HepG2 (cell line): ENCODE results near the gene OR5K2. TPM values are rescaled to one million over a fixed set of nuclear protein-coding genes. Genes with fewer than 3 reads are reported as not detected.

ENCODE experiments used
- BRD4 ChIP-seq: sonication (generic); formaldehyde crosslinking; IDR thresholded peaks from 2 replicates; pipeline ENCODE4 v1.4.0; 2020; ENCODE audit warnings: missing genetic modification reagents
- ESRRA ChIP-seq: sonication (generic); formaldehyde crosslinking; IDR thresholded peaks from 2 replicates; pipeline ENCODE4 v1.5.1; 2020; ENCODE audit warnings: mild to moderate bottlenecking, low read depth, missing genetic modification reagents
- FOXK1 ChIP-seq: sonication (generic); formaldehyde crosslinking; IDR thresholded peaks from 2 replicates; pipeline ENCODE4 v1.4.0; 2020; ENCODE audit warnings: low read depth, missing genetic modification reagents, borderline replicate concordance
- GABPA ChIP-seq, 2 experiments: IDR thresholded peaks; 2 replicates each; pipeline ENCODE4 v1.6.1; 2011 to 2016; ENCODE audit warnings: low read depth in 2 of 2, low read length in 1 of 2, missing biosample characterization in 1 of 2, missing genetic modification characterization in 1 of 2
- GABPB1 ChIP-seq: IDR thresholded peaks from 2 replicates; pipeline ENCODE4 v1.6.1; 2016; ENCODE audit warnings: mild to moderate bottlenecking, missing genetic modification reagents, moderate library complexity, missing compliant biosample characterization
- IKZF4 ChIP-seq: sonication (generic); formaldehyde crosslinking; IDR thresholded peaks from 2 replicates; pipeline ENCODE4 v1.5.1; 2020; ENCODE audit warnings: borderline replicate concordance, mild to moderate bottlenecking, low read depth, missing genetic modification reagents; ENCODE audit errors: not compliant biosample characterization
- JDP2 ChIP-seq: sonication (generic); formaldehyde crosslinking; IDR thresholded peaks from 2 replicates; pipeline ENCODE4 v1.8.1; 2022; ENCODE audit warnings: missing genetic modification reagents, borderline replicate concordance
- KLF15 ChIP-seq: sonication (generic); formaldehyde crosslinking; IDR thresholded peaks from 2 replicates; pipeline ENCODE4 v1.8.1; 2023; ENCODE audit warnings: borderline replicate concordance, mild to moderate bottlenecking, inconsistent platforms, missing genetic modification reagents, mixed read lengths
- NPAS2 ChIP-seq: sonication (generic); formaldehyde crosslinking; IDR thresholded peaks from 2 replicates; pipeline ENCODE4 v1.8.0; 2022; ENCODE audit warnings: mild to moderate bottlenecking, missing genetic modification reagents, borderline replicate concordance
- POLR2AphosphoS2 ChIP-seq: IDR thresholded peaks from 2 replicates; pipeline ENCODE4 v1.6.1; 2011; ENCODE audit warnings: low read depth, low read length, improper control_type of control experiment
- RBM22 ChIP-seq: fragments of 200-400 bp; formaldehyde crosslinking; optimal IDR thresholded peaks from 2 replicates; pipeline ENCODE3; 2017; ENCODE audit warnings: mild to moderate bottlenecking, low read length, moderate library complexity
- RFXAP ChIP-seq: sonication (generic); formaldehyde crosslinking; IDR thresholded peaks from 2 replicates; pipeline ENCODE4 v1.4.0; 2020; ENCODE audit warnings: missing genetic modification reagents, borderline replicate concordance
- SRF ChIP-seq: IDR thresholded peaks from 2 replicates; pipeline ENCODE4 v1.6.1; 2011; ENCODE audit warnings: mild to moderate bottlenecking, low read depth, low read length, moderate library complexity
- THYN1 ChIP-seq: sonication (generic); formaldehyde crosslinking; IDR thresholded peaks from 2 replicates; pipeline ENCODE4 v1.8.1; 2023; ENCODE audit warnings: low read depth, mild to moderate bottlenecking, moderate library complexity, missing genetic modification reagents, borderline replicate concordance
- ZBTB7B ChIP-seq: sonication (generic); formaldehyde crosslinking; IDR thresholded peaks from 2 replicates; pipeline ENCODE4 v1.4.0; 2020; ENCODE audit warnings: missing genetic modification reagents
- ZFP41 ChIP-seq: sonication (generic); formaldehyde crosslinking; IDR thresholded peaks from 2 replicates; pipeline ENCODE4 v1.4.0; 2020; ENCODE audit warnings: mild to moderate bottlenecking, missing genetic modification reagents, borderline replicate concordance
- ZNF230 ChIP-seq: sonication (generic); formaldehyde crosslinking; IDR thresholded peaks from 2 replicates; pipeline ENCODE4 v1.4.0; 2020; ENCODE audit warnings: mild to moderate bottlenecking, missing genetic modification reagents
- ZNF614 ChIP-seq: IDR thresholded peaks from 2 replicates; pipeline ENCODE4 v1.6.1; 2018; ENCODE audit warnings: missing biosample characterization, missing genetic modification reagents, inconsistent platforms, borderline replicate concordance
- ZNF878 ChIP-seq: sonication (generic); formaldehyde crosslinking; IDR thresholded peaks from 2 replicates; pipeline ENCODE4 v1.8.1; 2023; ENCODE audit warnings: mild to moderate bottlenecking, missing genetic modification reagents, moderate library complexity
- polyA plus RNA-seq, 8 experiments: library from polyadenylated mRNA; depleted of rRNA in 3 of 8; stranded (reverse) in 7 of 8; unstranded in 1 of 8; fragments of >200 nt; fragmentation: Illumina TruSeq in 4 of 8; extraction: Trizol in 4 of 8; gene quantifications; 2 replicates each; pipeline versions ENCODE4 v1.2.1 to v1.2.3, GENCODE V29; 2011 to 2016; ENCODE audit warnings: low read depth in 4 of 8, missing spikeins in 1 of 8, mixed read lengths in 1 of 8; ENCODE audit not compliant: insufficient read depth in 1 of 8
- total RNA-seq, 5 experiments: library from RNA; depleted of rRNA; stranded (reverse); fragments of >200 nt; fragmentation: Illumina TruSeq; extraction: Trizol; gene quantifications; 2 replicates each; pipeline ENCODE4 v1.2.3, GENCODE V29; 2016; ENCODE audit warnings: low read depth in 1 of 5
- TF ChIP-seq, protein P1 (sequence below): IDR thresholded peaks from 2 replicates; pipeline ENCODE4 v1.6.1; 2016; ENCODE audit warnings: low read depth
- TF ChIP-seq, protein P2 (sequence below): sonication (generic); formaldehyde crosslinking; IDR thresholded peaks from 2 replicates; pipeline ENCODE4 v1.4.0; 2020; ENCODE audit warnings: missing genetic modification reagents
- TF ChIP-seq, protein P3 (sequence below): IDR thresholded peaks from 2 replicates; pipeline ENCODE4 v1.6.1; 2016; ENCODE audit warnings: missing genetic modification reagents, missing compliant biosample characterization
- TF ChIP-seq, protein P4 (sequence below): sonication (generic); formaldehyde crosslinking; IDR thresholded peaks from 2 replicates; pipeline ENCODE4 v1.4.0; 2020; ENCODE audit warnings: missing genetic modification reagents, borderline replicate concordance

OR5K2 gene
- total and polyA plus RNA-seq, 2 of the 13 experiments (the other 11 are each of a cell fraction or from before 2014, with no cell fraction given), result not detected

DNA sequence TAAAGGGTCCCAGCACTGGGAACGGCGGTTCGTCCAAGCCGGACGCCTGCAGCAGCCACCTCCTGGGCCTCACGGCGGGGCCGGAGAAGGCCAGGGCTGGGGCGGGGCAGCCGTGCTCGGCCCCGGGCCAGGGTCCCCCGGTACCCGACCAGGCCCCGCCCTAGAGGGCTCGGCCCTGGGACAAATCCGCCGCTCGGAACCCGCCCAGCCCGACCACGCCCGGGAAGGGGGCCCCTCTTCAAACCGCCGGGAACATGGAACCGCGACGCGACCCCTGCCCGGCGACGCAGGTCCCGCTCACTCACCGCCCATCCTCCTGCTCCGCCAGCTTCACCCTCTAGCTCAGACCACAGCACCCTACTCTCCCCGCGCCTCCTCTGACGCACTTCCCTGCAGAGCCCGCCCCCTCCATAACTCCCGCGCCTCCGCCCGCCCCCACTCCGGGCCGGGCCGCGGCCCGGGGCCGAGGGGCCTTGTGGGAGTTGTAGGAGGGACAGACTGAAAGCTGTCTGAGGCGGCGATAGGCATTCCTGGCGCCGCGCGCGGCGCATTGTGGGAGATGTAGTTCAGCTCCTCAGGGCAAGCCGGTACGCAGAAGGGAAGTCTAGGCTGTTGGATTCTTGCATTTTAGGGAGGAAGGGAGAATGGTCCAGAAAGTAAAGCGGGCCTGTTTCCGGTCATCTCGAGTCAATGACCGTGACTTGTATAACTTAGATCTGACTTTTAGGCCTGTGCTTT, 25.2 kb downstream of the OR5K2 start, which contains the start of gene CLDND1 (continued):
- TF ChIP-seq ZFP41 (CRISPR knock-in tag) (no peak), THYN1 (CRISPR knock-in tag) (no peak), KLF15 (CRISPR knock-in tag) (no peak), ZNF614 (CRISPR knock-in tag) (no peak), POLR2AphosphoS2 (no peak), ZNF878 (peak; percentile 56; the same call in 1 of the 2 replicates), IKZF4 (no peak), GABPA (IDR thresholded peaks at IDR 0.05; ENCODE audit: low read depth, low read length) (peak; percentile 43; the same call in 1 of the 2 replicates), GABPA (CRISPR knock-in tag; IDR thresholded peaks at IDR 0.05; ENCODE audit: low read depth) (peak; percentile 82), SRF (peak; percentile 17; the same call in 1 of the 2 replicates), FOXK1 (CRISPR knock-in tag) (peak; percentile 71), NPAS2 (CRISPR knock-in tag) (no peak), GABPB1 (CRISPR knock-in tag) (peak; percentile 94), BRD4 (CRISPR knock-in tag) (0 out of 2 replicates have a peak, but pooled peaks have one; percentile 22), RFXAP (CRISPR knock-in tag) (0 out of 2 replicates have a peak, but pooled peaks have one; percentile 30), ZBTB7B (CRISPR knock-in tag) (peak; percentile 80), RBM22 (no peak), ESRRA (CRISPR knock-in tag) (peak; percentile 54; the same call in 1 of the 2 replicates), JDP2 (CRISPR knock-in tag) (no peak), ZNF230 (CRISPR knock-in tag) (no peak)
- TF ChIP-seq, protein P1, sequence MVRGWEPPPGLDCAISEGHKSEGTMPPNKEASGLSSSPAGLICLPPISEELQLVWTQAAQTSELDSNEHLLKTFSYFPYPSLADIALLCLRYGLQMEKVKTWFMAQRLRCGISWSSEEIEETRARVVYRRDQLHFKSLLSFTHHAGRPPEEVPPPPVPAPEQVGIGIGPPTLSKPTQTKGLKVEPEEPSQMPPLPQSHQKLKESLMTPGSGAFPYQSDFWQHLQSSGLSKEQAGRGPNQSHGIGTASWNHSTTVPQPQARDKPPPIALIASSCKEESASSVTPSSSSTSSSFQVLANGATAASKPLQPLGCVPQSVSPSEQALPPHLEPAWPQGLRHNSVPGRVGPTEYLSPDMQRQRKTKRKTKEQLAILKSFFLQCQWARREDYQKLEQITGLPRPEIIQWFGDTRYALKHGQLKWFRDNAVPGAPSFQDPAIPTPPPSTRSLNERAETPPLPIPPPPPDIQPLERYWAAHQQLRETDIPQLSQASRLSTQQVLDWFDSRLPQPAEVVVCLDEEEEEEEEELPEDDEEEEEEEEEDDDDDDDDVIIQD, result peak; percentile 58; the same call in 1 of the 2 replicates
- TF ChIP-seq, protein P2, sequence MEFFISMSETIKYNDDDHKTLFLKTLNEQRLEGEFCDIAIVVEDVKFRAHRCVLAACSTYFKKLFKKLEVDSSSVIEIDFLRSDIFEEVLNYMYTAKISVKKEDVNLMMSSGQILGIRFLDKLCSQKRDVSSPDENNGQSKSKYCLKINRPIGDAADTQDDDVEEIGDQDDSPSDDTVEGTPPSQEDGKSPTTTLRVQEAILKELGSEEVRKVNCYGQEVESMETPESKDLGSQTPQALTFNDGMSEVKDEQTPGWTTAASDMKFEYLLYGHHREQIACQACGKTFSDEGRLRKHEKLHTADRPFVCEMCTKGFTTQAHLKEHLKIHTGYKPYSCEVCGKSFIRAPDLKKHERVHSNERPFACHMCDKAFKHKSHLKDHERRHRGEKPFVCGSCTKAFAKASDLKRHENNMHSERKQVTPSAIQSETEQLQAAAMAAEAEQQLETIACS (CRISPR knock-in tag), result no peak; the same call in 1 of the 2 replicates
- TF ChIP-seq, protein P3, sequence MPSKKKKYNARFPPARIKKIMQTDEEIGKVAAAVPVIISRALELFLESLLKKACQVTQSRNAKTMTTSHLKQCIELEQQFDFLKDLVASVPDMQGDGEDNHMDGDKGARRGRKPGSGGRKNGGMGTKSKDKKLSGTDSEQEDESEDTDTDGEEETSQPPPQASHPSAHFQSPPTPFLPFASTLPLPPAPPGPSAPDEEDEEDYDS (CRISPR knock-in tag), result peak; percentile 60; the same call in 1 of the 2 replicates
- TF ChIP-seq, protein P4, sequence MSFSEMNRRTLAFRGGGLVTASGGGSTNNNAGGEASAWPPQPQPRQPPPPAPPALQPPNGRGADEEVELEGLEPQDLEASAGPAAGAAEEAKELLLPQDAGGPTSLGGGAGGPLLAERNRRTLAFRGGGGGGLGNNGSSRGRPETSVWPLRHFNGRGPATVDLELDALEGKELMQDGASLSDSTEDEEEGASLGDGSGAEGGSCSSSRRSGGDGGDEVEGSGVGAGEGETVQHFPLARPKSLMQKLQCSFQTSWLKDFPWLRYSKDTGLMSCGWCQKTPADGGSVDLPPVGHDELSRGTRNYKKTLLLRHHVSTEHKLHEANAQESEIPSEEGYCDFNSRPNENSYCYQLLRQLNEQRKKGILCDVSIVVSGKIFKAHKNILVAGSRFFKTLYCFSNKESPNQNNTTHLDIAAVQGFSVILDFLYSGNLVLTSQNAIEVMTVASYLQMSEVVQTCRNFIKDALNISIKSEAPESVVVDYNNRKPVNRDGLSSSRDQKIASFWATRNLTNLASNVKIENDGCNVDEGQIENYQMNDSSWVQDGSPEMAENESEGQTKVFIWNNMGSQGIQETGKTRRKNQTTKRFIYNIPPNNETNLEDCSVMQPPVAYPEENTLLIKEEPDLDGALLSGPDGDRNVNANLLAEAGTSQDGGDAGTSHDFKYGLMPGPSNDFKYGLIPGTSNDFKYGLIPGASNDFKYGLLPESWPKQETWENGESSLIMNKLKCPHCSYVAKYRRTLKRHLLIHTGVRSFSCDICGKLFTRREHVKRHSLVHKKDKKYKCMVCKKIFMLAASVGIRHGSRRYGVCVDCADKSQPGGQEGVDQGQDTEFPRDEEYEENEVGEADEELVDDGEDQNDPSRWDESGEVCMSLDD, result peak; percentile 54; the same call in 1 of the 2 replicates
